HL-60 (cell line): Measurements from ENCODE around the gene PCGF2.

Source experiments
- DNase-seq, 2 experiments: peaks; one replicate each; pipeline ENCODE4 v3.0.0-alpha.2; 2010 to 2020; ENCODE audit warnings: low read depth in 1 of 2, low spot score in 1 of 2
- H3K27ac ChIP-seq: fragments of 250-450 bp; sonication (Bioruptor Pico); replicated peaks from 2 replicates; pipeline ENCODE4 v1.5.1; 2020; ENCODE audit warnings: mild to moderate bottlenecking, moderate library complexity
- H3K27me3 ChIP-seq: fragments of 250-450 bp; sonication (Bioruptor Pico); 2 replicates; pipeline ENCODE4 v1.5.1; 2021; ENCODE audit warnings: mild to moderate bottlenecking, moderate library complexity; ENCODE audit not compliant: insufficient read depth, poor library complexity, severe bottlenecking
- H3K4me3 ChIP-seq: replicated peaks from 2 replicates; pipeline ENCODE4 v1.5.1; 2011; ENCODE audit warnings: mild to moderate bottlenecking, control low read depth, low read length; ENCODE audit not compliant: insufficient read depth
- GABPA ChIP-seq: IDR thresholded peaks from 2 replicates; pipeline ENCODE4 v1.6.1; 2012; ENCODE audit warnings: low read depth
- POLR2AphosphoS5 ChIP-seq: IDR thresholded peaks from 2 replicates; pipeline ENCODE4 v1.6.1; 2012; ENCODE audit warnings: low read depth
- SPI1 ChIP-seq: IDR thresholded peaks from 2 replicates; pipeline ENCODE4 v1.6.1; 2012; ENCODE audit warnings: low read depth, mild to moderate bottlenecking, borderline replicate concordance
- TF ChIP-seq, protein P1 (sequence below): IDR thresholded peaks from 2 replicates; pipeline ENCODE4 v1.6.1; 2012; ENCODE audit warnings: low read depth; ENCODE audit not compliant: insufficient replicate concordance
- TF ChIP-seq, protein P2 (sequence below): IDR thresholded peaks from one replicate; pipeline ENCODE4 v1.5.1; 2011; ENCODE audit warnings: low read length, control low read depth, inconsistent platforms; ENCODE audit not compliant: insufficient read depth

PCGF2 gene

DNA sequence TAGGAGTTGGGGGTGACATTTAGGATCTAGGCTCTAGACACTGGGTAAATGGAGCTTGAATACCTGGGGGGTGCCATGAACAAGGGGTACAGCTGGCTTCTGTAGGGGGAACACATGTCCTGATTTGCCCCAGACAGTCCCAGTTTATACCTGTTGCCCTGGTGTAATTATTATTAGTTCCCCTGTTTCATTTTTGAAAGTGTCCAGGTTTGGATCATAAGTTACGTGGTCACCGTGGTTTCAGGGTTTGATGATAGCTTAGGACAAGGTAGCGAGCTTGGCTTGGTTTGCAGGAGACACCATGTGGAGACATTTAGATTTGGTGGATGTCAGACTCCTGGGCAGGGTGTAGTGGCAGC is 37.6 kb downstream of the PCGF2 start:
- Histone ChIP-seq H3K4me3 (no peak overlapping the region), H3K27me3 (no peaks in the 10 kb centered on the region), H3K27ac (no peak overlapping the region)
- no peak for DNase-seq
- TF ChIP-seq, protein P1, sequence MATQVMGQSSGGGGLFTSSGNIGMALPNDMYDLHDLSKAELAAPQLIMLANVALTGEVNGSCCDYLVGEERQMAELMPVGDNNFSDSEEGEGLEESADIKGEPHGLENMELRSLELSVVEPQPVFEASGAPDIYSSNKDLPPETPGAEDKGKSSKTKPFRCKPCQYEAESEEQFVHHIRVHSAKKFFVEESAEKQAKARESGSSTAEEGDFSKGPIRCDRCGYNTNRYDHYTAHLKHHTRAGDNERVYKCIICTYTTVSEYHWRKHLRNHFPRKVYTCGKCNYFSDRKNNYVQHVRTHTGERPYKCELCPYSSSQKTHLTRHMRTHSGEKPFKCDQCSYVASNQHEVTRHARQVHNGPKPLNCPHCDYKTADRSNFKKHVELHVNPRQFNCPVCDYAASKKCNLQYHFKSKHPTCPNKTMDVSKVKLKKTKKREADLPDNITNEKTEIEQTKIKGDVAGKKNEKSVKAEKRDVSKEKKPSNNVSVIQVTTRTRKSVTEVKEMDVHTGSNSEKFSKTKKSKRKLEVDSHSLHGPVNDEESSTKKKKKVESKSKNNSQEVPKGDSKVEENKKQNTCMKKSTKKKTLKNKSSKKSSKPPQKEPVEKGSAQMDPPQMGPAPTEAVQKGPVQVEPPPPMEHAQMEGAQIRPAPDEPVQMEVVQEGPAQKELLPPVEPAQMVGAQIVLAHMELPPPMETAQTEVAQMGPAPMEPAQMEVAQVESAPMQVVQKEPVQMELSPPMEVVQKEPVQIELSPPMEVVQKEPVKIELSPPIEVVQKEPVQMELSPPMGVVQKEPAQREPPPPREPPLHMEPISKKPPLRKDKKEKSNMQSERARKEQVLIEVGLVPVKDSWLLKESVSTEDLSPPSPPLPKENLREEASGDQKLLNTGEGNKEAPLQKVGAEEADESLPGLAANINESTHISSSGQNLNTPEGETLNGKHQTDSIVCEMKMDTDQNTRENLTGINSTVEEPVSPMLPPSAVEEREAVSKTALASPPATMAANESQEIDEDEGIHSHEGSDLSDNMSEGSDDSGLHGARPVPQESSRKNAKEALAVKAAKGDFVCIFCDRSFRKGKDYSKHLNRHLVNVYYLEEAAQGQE: no peak
- no peak for TF ChIP-seq SPI1
- TF ChIP-seq, protein P2, sequence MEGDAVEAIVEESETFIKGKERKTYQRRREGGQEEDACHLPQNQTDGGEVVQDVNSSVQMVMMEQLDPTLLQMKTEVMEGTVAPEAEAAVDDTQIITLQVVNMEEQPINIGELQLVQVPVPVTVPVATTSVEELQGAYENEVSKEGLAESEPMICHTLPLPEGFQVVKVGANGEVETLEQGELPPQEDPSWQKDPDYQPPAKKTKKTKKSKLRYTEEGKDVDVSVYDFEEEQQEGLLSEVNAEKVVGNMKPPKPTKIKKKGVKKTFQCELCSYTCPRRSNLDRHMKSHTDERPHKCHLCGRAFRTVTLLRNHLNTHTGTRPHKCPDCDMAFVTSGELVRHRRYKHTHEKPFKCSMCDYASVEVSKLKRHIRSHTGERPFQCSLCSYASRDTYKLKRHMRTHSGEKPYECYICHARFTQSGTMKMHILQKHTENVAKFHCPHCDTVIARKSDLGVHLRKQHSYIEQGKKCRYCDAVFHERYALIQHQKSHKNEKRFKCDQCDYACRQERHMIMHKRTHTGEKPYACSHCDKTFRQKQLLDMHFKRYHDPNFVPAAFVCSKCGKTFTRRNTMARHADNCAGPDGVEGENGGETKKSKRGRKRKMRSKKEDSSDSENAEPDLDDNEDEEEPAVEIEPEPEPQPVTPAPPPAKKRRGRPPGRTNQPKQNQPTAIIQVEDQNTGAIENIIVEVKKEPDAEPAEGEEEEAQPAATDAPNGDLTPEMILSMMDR: no peak

DNA sequence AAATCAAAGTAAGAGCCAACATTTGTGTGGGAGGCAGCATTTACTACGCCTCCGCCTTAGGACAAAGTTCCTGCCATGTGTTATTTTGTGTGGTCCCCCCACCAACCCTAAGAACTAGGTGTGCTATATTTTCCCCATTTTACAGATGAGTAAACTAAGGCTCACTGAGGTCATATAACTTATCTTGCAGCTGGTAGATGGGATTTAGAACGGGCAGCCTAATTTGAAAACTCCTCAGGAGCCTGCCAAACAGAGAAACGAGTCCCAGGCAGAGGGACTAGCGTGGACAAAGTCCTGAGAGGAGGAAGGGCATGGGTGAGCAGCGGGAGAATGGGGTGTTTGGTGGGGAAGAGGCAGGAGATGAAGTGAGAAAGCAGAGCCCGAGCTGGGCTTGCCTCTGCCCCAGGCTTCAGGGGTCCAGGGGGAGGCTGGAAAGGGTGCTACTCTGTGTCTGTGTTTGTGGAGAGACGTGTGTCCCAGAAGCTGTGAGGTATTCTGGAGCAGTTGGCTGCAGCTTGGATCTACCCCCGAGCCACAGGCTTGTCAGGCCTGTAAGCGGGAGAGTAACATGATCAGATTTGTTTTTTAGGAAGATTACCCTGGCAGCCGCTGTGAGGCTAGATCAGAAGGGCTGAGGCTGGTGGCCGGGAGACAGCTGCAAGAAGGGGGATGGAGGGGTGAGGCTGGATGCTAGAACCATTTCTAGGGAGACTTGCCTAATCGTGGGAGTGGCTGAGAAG is 38.1 kb downstream of the PCGF2 start:
- TF ChIP-seq SPI1 (no peak), GABPA (no peak), POLR2AphosphoS5 (no peak)
- TF ChIP-seq, protein P1: no peak
- TF ChIP-seq, protein P2: no peak
- Histone ChIP-seq H3K27ac (no peak overlapping the region), H3K4me3 (no peak overlapping the region), H3K27me3 (no peaks in the 10 kb centered on the region)
- no peak for DNase-seq

DNA sequence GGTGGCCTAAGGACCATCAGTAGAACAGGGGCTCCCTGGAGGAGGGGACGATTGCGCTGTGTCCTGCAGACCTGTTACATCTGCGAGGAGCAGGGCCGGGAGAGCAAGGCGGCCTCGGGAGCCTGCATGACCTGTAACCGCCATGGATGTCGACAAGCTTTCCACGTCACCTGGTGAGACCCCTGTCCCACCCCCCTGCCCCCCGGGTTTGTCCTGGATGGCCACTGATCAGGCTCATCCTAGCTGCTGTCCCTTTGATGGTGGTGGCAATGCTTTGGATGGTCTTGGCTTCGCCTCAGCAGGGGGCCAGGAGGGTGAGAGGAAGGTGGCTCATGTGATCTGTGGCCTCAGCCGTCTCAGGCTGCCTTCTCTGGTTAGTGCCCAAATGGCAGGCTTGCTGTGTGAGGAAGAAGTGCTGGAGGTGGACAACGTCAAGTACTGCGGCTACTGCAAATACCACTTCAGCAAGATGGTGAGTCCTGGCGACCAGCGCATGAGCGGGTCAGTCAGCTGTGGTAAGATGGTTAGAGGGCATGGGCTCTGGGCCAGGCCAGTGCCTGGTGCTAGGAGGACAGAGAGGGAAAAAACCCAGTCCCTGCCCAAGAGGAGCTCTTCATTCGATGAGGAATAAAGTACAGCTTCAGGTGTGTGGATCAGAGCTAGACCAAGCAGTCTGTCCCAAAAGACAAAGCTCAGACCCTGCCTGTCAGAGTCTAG is 38.9 kb downstream of the PCGF2 start:
- no peak for DNase-seq
- Histone ChIP-seq H3K27ac (no peak overlapping the region), H3K27me3 (no peaks in the 10 kb centered on the region), H3K4me3 (no peak overlapping the region)
- TF ChIP-seq SPI1 (no peak), GABPA (no peak)

DNA sequence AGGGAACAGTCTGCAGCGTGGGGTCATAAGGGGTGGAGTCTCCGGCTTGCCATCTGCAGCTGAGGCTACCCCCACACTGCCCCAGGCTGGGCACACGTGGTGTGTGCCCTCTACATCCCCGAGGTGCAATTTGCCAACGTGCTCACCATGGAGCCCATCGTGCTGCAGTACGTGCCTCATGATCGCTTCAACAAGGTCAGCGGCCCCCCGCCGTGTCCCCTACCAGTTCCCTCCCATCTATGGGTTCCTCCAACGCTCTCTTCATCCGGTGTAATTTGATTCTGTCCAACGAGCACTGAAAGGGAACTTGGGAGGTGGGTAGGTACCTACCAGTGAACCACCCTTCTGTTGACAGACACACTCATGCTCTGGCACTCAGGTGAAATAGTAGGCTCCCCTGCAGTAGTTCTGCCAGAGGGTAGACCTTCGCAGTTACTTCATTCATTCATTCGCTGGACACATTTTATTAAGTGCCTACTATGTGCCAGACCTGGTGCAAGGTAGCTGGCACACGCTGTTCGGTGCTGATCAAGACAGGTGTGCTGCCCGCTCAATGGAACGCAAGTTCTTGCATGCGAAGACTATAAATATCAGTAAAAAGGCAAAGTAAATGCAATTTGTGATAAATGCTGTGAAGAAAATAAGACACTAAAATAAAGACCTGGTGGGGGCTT is 40.3 kb downstream of the PCGF2 start:
- DNase-seq: no peak
- H3K27me3 ChIP-seq: no peaks in the 10 kb centered on the region
- no peak overlapping the region for H3K4me3 ChIP-seq
- TF ChIP-seq, protein P1: no peak
- no peak for TF ChIP-seq SPI1
- no peak for TF ChIP-seq GABPA
- TF ChIP-seq, protein P2: no peak
- TF ChIP-seq POLR2AphosphoS5: no peak
- no peak overlapping the region for H3K27ac ChIP-seq
